ENCODE results near the gene EZR.

DNA sequence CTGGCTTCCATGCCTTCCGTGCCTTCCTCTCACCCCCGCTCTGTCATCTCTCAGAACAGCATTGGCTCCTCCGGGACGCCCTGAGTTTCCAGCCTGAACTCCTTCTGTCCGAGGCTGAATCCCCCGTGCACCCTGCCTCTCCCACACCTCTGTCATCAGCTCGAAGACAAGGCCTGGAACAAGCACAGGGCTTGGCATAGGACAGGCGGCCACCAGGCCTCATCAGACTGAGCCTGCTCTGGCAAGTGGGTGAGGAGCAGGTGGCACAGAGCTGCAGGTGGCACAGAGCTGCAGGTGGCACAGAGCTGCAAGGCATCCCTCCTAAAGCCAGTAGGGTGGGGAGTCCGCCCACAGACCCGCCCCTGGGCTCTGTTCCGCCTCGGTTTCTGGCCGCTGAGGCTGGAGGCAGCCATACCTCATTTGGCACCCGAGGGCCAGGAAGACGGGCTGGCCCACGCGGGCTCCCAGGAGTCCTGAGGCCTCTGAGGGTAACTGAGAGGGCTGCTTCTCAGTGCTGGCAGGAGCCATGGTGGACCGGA, 60.2 kb downstream of the EZR start:
- TF ChIP-seq ZNF274 (IDR thresholded peaks at IDR 0.05; ENCODE audit: low read depth, low read length): no peak
- TF ChIP-seq SUZ12 (IDR thresholded peaks at IDR 0.05; ENCODE audit: extremely low read depth, insufficient read depth, insufficient read length): no peak
- no peak for TF ChIP-seq YY1 (IDR thresholded peaks at IDR 0.05; ENCODE audit: insufficient read depth, insufficient read length)

All from NT2/D1 (cell line).